ENCODE results near the gene ASIC4.

Gene ASIC4

GRCh38 chr2:219525533-219526232 is 11.4 kb downstream of the ASIC4 start:
- intact Hi-C loops (cut with DNase I) = loop anchor here (5.0 kb wide), 1 partner anchor 118 kb away; no protein-coding TSS in a partner anchor

DNA sequence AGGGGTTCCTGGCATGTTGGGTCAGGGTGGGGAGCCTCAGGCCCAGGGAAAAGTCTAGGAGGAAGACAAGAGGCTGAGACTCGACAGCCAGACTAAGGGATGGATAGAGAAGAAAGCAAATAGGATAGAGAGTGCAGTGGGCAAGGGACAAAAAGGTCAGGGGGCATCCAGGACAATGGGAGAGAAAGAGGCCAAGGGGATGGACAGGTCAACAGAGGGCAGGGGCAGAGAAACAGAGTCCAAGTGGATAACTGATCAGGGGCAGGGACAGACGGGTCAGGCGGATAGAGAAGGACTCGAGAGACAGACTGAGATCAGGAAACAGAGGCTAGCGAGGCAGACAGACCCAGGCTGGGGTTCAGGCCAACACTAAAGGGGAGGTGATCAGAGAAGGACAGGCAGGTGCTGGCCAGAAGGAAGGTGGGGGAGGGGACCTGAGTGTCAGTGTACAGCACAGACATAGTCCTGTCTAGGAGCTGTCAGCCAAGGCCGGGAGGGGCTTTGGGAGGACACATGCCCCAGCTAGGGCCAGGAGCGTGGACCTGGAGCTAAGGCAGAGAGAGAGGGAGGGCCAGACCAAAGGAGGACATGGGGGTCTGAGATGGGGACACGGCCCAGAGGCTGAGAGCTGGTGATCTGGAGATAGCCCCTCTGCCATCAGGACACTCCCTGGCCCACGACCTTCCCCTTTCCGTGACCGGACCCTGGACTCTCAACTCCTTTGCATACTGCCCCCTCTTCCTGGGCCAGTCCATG is 12.2 kb downstream of the ASIC4 start:
- intact Hi-C loops (cut with DNase I) = loop anchor here (5.0 kb wide), 1 partner anchor 119 kb away; no protein-coding TSS in a partner anchor

More at GRCh38 chr2:219525533-219526232, 11.4 kb downstream of the ASIC4 start:
- no peak for DNase-seq

GRCh38 chr2:219527076-219527394 is 12.8 kb downstream of the ASIC4 start:
- intact Hi-C loops (cut with DNase I) = loop anchor here (5.0 kb wide), 1 partner anchor 120 kb away; no protein-coding TSS in a partner anchor
- no peak for DNase-seq

More for the DNA sequence above, 12.2 kb downstream of the ASIC4 start:
- no peak for DNase-seq

GRCh38 chr2:219527472-219527871 is 13.2 kb downstream of the ASIC4 start:
- DNase-seq = no peak
- intact Hi-C loops (cut with DNase I) = loop anchor here (5.0 kb wide), 1 partner anchor 120 kb away; no protein-coding TSS in a partner anchor

DNA sequence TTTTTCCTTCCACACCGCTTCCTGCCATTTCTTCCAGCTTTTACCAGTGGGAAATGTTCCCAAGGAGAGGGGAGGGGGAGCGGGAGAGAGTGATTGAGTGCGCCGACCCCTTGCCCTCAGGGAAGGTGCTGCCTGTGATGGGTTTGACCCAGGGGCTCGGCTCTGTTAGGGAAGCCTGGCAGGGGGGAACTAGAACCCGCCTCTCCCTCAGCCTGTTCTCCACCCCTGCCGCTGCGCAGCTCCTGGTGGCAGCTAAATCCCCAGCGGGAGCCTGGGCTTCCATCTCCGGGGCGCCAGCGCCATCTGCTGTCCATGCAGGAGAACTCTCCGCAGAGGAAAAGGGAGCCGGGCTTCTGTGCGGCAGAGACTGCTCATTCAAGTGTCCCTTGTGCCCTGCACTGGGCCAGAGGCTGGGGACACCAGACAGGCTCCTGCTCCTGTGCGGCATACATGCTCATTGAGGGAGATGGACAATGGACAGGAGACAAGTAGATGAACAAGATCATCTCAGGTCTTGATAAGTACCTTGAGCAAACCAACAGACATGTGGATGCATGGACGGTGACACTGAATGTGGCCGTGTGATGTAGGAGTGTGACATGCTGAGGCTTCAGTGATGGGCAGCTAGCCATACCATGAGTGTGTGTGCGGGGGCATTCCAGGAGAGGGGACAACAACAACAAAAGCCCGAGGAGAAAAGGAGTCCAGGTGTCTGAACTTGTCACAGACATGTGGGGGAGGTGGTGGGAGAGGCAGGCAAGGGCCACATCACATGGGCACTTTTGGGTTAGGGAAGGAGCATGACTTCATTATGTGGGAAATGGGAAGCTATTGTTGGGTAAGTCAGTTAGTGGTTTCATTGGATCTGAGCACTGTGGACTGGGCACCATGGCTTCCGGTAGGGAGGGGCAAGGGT is 16.0 kb downstream of the ASIC4 start:
- DNase-seq = peak; percentile 70 to 96 (median 90)
- intact Hi-C loops (cut with DNase I) = loop anchor here (5.0 kb wide), 1 partner anchor 53 kb away; no protein-coding TSS in a partner anchor

GRCh38 chr2:219531639-219532377 is 17.5 kb downstream of the ASIC4 start:
- intact Hi-C loops (cut with DNase I) = loop anchor here (5.0 kb wide), 1 partner anchor 55 kb away; no protein-coding TSS in a partner anchor

DNA sequence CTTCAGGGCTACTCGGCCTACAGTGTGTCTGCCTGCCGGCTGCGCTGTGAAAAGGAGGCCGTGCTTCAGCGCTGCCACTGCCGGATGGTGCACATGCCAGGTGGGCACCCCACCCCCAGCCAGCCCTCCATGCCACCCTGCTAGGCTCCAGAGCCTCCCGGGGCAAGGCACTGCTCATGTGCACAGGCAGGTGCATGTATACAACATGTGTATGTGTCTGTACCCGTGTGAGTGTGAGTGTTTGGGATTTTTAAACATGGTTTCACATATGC is 18.0 kb downstream of the ASIC4 start:
- no peak for DNase-seq
- intact Hi-C loops (cut with DNase I) = loop anchor here (5.0 kb wide), 1 partner anchor 55 kb away; no protein-coding TSS in a partner anchor

More at GRCh38 chr2:219531639-219532377, 17.5 kb downstream of the ASIC4 start:
- DNase-seq = no peak

DNA sequence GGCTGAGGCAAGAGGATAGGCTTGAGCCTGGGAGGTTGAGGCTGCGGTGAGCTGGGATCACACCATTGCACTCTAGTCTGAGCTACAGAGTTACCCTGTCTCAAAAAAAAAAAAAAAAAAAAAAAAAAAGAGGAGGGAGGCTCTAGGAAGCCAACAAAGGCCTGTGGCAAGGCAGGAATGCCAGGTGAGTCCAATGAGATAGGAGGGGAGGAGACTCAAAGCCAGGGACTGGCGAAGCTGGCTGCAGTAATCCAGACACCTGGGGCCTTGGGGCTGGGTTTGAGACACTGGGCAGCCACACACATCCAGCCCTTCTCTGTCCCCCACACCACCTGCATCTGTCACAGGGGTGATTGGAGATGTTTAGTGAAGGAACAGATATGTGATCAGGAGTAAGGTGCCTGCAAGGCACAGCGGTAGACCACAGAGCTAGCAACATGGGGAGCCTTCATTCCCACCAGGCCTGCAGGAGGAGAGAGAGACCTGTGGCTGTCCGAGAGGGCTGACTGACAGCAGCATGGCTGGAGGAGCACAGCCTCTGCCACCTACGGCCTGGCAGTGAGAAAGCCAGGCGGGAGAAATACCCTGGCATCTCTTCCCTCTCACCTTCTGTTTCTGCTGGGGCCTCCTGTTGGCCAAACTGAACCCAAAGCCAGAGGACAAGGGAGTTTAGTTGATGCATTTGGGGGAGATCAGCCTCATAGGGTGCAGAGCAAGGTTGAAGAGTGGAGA is 19.8 kb downstream of the ASIC4 start:
- DNase-seq = no peak
- intact Hi-C loops (cut with DNase I) = loop anchor here (5.0 kb wide), 1 partner anchor 57 kb away; no protein-coding TSS in a partner anchor

DNA sequence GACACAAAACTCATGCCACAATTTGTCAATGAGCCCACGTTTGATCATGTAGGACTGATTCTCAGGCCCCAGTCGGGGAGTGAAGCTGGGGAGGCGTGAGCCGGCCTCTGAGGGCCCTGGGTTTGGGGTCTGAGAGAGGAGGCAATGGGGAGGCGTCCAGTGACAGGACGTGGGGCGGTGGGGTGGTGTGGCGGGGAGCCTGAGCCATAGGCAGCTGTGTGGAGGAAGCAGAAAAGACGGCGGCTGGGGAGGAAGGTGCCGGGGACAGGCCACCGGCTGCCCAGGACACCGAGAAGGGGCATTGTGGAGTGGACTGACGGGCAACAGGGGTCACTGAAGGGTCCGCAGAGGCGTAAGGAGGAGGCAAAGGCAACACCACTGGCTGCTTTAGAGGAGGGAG is 22.1 kb downstream of the ASIC4 start:
- intact Hi-C loops (cut with DNase I) = no loop called here

DNA sequence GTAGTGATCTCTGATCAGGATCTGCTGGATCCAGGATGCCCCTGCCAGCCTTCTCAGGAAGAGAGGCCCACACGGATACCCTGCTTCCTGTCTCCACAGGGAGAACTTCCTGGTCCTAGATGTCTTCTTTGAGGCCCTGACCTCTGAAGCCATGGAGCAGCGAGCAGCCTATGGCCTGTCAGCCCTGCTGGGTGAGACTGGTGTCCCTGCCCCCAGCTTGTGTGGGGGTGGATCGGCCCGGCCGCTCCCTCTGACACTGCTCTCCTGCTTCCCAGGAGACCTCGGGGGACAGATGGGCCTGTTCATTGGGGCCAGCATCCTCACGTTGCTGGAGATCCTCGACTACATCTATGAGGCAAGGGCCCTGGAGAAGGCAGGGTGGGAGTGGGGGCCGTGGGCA is 22.7 kb downstream of the ASIC4 start:
- DNase-seq = no peak
- intact Hi-C loops (cut with DNase I) = no loop called here

More for the DNA sequence above, 22.1 kb downstream of the ASIC4 start:
- DNase-seq = no peak

DNA sequence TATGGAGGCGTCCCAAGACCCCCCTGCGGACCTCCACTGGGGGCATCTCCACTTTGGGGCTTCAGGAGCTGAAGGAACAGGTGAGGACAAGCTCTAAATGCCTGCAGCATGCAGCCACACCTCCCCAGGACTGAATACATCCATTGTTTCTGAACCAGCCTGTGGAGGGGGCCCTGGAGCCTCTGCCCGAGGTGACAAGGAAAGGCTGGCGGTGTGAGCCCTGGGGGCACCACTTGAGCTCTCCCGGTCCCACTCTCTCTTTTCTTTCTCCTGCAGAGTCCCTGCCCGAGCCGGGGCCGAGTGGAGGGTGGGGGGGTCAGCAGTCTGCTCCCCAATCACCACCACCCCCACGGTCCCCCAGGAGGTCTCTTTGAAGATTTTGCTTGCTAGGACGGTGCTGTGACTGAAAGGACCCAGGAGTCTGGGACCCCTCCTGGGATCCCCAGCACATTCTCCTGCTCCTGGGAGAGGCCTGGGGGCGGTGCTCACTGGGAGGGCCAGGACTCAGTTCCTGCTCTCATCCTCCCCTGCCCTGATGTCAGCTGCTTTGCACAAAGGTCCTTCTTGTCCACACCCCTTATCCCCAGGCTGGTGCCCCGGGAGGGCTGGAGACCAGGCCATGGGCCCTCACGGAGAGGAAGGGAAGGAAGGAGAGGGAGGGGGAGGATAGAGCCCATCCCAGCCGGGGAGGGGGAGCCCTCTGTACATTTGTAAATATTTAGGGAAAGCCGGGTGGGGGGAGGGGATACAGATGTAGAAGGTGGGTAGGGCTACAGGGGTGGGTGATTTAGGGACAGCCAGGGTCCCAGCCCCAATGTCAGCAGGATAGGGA is 23.6 kb downstream of the ASIC4 start:
- no peak for DNase-seq
- intact Hi-C loops (cut with DNase I) = no loop called here

- DNase-seq = peak in 1 of 42 donors; percentile 16
Measured at GRCh38 chr2:219538504-219538951, 24.2 kb downstream of the ASIC4 start.

GRCh38 chr2:219538956-219539788 is 24.9 kb downstream of the ASIC4 start:
- intact Hi-C loops (cut with DNase I) = no loop called here
- no peak for DNase-seq

More at GRCh38 chr2:219538504-219538951, 24.2 kb downstream of the ASIC4 start:
- intact Hi-C loops (cut with DNase I) = no loop called here

- intact Hi-C loops (cut with DNase I) = loop anchor here (5.0 kb wide), 2 partner anchors 57 to 153 kb away; partner anchors contain the start of genes DNPEP and STK11IP
Measured at GRCh38 chr2:219539926-219540678, 25.8 kb downstream of the ASIC4 start.

More at GRCh38 chr2:219539926-219540678, 25.8 kb downstream of the ASIC4 start:
- no peak for DNase-seq

All from head of caudate nucleus (tissue), 42 donors.